GM21367 (cell line): Measurements from ENCODE around the gene FAM177A1.
"Not testable (repeated sequence)": the region's sequence is repeated elsewhere in the genome, so short reads cannot be mapped to it uniquely, and the experiment has no call there.

Source experiments
- ATAC-seq: cut with Tn5 transposase; IDR thresholded peaks from one replicate; pipeline ENCODE4 v1.9.1; 2021; ENCODE audit not compliant: unreplicated experiment

Gene FAM177A1

DNA sequence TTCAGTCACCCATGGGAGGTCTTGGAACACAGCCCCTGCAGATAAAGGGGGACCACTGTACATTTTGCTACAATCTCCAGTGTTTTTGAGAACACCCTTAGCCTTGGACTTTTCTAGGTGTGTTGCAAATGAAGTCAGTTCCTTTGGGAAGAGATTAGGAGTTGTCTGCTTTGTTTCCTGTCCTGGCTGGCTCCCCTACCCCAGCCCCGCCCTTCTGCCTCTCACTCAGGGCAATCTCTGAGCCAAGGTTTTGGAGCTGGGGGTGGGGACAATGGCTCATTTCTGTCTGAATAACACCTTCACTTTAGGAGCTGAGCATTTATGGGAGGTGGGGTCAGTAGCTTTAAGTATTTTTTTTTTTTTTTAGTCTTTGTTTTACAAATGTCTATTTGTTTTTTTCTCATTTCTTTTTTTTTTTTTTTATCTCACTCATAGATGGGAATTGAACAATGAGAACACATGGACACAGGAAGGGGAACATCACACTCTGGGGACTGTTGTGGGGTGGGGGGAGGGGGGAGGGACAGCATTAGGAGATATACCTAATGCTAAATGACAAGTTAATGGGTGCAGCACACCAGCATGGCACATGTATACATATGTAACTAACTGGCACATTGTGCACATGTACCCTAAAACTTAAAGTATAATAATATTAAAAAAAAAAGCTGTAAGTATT, 15.2 kb downstream of the FAM177A1 start:
- ATAC-seq, result not testable (repeated sequence)

DNA sequence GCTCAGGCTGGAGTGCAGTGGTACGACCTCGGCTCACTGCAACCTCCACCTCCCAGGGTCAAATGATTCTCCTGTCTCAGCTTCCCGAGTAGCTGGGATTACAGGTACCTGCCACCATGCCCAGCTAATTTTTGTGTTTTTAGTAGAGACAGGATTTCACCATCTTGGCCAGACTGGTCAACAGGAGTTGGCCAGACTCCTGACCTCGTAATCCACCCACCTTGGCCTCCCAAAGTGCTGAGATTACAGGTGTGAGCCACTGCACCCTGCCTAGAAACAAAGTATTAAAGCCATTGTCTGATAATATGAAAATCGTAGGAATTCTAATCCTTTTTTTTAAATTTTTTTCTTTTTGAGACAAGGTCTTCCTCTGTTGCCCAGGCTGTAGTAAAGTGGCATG, 19.7 kb downstream of the FAM177A1 start:
- not testable (repeated sequence) for ATAC-seq

DNA sequence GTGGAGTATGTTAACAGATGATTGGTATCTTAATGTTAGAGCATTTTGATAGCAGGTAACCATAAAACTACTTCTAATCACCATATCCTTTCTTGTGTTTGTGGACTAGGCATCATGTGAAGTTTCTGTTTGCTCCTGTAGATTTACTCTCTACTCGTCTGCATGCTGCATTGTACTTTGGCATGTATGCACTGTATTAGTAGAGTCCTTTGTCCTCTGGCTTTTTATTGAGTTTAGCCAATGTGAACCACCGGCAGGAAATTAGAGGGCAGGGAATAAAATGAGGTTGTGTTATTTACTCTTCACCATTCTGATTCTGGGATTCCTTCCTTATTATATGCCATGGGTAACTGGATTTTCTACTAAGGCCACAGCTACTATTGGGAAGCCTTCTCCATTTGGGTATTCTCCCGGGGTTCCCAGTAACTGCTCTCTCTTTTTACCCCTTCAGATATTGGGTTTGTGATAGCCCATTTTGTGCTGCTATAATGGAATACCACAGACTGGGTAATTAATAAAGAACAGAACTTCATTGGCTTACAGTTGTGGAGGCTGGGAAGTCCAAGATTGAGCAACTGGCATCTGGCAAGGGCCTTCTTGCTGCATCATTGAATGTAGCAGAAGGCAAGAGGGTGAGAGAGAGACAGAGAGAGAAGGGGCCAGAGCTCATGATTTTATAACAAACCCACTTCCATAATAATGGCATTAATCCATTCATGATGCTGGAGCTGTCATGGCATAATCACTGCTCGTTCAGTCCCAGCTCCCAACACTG, 22.4 kb downstream of the FAM177A1 start:
- ATAC-seq, result no peak

DNA sequence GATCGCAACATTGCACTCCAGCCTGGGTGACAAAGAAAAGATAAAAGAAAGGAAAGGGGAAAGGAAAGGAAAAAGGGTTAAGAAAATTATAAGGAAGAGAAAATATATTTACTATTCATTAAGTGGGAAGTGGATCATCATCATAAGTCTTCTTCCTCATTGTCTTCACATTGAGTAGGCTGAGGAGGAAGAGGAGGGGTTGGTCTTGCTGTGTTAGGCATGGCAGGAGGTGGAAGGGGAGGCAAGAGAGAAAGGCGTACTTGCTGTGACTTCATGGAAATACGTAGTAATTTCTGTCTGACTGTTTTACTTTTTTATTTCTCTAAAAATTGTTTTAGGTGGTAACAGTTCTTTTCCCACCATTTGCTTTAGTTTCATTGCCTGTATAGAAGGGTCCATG, 26.2 kb downstream of the FAM177A1 start:
- no peak for ATAC-seq

DNA sequence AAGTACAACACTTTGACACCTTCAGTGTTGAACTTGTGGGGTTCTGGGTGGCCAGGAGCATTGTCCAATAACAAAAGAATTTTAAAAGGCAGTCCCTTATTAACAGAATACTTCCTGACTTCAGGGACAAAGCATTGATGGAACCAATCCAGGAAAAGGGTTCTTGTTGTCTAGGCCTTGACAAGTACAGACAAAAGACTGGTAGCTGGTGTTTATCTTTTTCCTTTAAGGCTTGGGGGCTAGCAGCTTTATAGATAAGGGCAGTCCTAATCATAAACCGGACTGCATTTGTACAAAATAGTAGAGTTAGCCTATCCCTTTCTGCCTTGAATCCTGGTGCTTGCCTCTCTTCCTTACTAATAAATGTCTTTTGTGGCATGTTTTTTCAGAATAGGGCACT, 27.4 kb downstream of the FAM177A1 start:
- no peak for ATAC-seq

DNA sequence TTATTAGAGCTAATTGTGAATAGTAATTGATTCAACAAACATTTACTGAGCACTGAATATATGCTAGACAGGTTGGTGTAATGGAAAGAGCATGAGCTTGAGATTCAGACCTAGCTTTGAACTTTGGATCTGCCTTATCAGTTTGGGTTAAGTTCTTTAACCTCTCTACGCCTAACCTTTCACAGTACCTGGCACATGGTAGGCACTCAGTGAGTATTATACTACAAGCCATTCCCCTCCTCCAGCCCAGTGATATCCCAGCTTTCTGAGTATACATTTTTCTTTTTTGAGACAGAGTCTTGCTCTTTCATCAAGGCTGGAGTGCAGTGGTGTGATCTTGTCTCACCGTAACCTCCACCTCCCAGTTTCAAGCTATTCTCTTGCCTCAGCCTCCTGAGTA, 32.0 kb downstream of the FAM177A1 start:
- no peak for ATAC-seq

DNA sequence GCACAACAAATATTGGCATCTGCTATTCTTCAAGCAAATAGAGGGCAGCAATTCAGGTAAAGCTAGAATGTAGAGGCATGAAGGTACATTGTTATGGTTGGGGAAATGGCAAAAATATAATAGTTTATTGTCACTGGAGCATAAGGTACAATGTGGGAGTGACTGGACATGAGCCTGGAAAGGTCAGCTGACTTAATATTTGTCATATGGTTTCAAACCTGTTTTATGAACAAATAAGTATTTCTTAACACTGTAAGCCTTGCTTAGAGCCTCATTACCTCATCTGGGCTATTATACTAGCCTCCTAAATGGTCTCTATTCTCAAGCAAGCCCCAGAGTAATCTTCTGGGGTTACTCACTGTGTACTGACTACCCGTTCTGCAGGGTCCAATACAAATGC, 33.7 kb downstream of the FAM177A1 start:
- ATAC-seq, result no peak

DNA sequence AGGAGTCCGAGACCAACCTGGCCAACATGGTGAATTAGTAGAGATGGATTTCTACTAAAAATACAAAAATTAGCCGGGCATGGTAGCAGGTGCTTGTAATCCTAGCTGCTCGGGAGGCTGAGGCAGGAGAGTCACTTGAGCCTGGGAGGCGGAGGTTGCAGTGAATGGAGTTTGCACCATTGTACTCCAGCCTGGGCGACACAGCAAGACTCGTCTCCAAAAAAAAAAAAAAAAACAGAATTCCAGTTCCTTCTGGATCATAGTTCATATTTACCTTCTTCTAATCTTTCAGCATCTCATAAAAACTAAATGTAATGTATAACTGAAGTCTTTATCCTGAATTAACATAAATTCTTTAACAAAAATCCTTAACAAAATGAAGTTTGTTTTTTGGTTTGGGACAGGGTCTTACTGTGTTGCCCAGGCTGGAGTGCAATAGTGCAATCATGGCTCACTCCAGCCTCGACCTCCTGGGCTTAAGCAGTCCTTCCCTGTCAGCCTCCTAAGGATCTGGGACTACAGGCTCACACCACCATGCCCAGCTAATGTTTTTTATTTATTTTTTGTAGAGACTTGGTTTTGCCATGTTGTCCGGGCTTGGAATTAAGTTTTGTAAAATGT, 37.6 kb downstream of the FAM177A1 start:
- no peak for ATAC-seq

DNA sequence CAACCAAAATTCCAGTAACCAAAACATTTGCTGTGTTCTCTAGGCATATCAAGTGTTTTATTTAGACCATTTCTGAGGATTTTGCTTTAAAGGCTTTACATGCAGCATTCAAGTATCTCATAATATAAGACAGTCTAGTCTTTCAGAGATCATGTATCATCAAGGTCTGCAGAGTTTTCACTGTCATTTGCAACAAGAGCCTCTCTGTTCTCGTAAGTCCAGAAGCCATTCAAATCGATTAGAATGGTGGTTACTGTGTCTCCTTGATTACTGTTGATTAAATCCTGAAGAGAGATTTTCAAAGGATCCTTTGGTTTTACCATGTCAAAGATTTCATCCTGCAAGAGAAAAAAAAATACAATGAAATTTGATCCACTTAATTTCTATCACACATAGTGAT, 39.4 kb downstream of the FAM177A1 start:
- ATAC-seq, result no peak

DNA sequence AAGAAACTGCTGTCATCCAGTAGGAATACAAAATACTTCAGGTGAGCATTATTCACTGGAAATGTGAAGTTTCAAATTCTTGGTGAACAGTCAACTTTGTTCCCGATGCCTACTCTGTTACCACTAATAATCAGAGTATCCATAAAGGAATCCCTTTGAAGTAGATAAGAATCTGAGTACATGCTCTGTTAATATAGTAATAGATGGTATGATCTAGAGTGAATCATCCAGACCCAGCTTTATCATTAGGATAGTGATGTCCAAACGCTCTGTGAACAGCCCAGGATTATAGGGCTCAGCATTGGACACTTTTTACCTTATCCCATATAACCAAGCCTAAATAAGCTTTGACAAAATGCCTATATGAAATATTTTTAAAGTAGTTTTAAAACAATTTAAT, 42.4 kb downstream of the FAM177A1 start:
- ATAC-seq, result no peak

DNA sequence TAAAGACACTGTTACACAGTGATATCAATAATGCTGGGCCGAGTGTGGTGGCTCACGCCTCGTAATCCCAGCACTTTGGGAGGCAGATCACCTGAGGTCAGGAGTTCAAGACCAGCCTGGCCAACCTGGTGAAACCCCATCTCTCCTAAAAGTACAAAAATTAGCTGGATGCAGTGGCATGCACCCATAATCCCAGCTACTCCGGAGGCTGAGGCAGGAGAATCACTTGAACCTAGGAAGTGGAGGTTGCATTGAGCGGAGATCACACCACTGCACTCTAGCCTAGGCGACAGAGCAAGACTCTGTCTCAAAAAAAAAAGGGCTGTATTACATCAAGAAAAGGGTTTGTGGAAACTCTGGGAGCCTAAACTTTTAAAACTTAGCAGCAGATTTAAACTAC, 48.6 kb downstream of the FAM177A1 start:
- ATAC-seq, result not testable (repeated sequence)

DNA sequence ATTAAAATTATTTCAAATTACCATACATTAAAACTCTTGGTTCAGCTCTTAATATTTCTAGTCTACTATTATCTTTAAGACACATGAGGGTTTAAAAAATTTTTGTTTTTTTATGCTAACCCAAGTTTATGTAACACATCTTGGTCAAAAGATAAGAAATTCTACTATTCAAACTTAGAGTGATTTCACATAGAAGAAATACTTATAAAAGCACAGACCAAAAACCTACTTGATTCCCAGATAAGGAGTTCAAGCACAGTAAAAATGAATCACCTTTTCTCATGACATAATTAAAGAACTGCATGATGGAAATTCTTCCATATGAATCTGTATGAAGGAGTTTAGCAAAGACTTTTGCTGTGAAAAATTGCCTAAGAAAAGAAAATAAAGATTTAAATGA, 61.8 kb downstream of the FAM177A1 start:
- no peak for ATAC-seq

DNA sequence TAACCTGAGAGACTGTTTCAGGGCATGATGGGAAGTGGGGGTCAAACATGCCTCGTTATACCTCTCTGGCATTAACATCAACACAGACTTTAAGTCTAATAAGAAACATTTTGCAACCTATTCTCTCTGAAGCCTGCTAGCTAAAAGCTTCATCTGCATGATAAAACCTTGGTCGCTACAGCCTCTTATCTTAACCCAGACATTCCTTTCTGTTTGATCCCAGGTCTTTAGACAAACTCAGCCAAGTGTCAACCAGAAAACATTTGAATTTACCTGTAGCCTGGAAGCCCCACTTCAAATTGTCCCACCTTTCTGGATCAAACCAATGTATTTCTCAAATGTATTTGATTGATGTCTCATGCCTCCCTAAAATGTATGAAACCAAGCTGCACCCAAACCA, 66.6 kb downstream of the FAM177A1 start:
- no peak for ATAC-seq

DNA sequence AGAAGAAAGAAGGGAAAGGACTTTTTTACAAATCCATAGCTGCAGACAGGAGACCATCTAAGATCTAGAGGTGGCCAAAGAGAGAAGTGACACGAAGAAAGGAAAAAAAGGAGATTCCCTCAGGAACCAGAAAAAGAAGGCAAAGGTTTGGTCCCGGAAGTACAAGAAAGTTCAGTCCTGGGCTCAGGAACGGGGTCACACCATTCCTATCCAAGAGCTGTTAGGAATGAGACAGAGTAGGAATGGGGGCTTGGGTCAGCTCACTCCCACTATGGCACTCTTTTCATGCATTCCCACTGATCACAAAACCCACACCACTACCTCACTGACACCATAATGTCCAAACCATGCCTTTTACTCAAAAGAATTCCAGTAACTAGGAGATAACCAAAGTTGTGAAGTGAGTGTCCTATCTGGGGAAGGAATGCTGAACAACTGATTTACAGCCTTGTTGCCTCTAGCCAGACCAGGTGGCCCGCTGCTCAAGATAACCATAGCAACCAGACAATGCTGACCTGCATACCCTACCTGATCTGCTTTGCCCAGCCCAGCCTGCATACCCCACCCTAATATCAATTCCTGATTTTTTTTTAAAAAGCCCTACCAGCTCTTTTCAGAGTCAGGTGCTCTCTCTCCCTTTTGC, 67.4 kb downstream of the FAM177A1 start:
- ATAC-seq, result no peak

DNA sequence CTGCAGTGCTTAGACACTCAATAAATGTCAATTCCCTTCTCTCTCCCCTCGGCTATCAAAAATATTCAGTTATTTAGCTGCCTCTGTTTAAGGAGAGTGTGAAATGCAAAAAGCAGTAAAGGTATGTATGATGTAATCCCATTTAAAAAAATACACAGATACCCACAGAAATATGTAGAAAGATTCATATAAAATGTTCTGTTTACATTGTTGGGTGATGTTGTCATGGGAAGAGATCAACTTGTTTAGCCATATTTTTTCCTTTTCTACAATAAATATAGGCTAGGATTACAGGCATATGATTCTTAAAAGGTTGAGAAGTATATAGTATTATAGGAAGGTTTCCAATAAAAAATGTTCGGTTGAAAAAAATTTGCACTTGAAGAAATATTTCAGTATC, 68.0 kb downstream of the FAM177A1 start:
- no peak for ATAC-seq

DNA sequence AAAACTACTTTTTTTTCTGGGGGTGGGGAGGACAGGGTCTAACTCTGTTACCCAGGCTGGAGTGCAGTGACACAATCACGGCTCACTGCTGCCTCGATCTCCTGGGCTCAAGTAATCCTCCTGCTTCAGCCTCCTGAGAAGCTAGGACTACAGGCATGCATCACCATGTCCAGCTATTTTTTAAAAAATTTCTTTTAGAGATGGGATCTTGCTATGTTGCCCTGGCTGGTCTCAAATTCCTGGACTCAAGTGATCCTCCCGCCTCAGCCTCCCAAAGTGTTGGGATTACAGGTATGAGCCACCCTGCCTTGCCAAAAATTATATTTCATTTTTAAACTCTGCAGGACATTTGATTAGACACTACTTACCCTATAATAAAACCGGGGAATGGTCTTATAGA, 70.2 kb downstream of the FAM177A1 start:
- ATAC-seq, result no peak

DNA sequence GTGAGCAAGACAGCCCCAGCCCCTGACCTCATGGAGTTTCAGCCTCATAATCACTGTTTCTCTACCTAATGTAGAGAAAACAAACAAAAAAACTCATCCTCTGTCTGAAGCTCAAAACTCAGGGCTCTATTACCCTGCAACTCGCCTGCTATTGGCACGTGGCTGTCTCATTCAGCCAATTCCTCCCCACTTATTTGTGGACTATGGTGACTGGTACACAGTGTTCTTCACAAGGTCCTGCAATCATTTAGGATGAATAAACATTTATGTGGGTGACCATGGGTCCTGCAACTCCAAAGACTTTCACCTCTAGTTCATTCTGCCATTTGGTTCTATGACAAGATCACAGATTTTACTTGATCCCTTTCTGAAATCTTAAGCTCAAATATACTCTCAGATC, 71.0 kb downstream of the FAM177A1 start:
- no peak for ATAC-seq

DNA sequence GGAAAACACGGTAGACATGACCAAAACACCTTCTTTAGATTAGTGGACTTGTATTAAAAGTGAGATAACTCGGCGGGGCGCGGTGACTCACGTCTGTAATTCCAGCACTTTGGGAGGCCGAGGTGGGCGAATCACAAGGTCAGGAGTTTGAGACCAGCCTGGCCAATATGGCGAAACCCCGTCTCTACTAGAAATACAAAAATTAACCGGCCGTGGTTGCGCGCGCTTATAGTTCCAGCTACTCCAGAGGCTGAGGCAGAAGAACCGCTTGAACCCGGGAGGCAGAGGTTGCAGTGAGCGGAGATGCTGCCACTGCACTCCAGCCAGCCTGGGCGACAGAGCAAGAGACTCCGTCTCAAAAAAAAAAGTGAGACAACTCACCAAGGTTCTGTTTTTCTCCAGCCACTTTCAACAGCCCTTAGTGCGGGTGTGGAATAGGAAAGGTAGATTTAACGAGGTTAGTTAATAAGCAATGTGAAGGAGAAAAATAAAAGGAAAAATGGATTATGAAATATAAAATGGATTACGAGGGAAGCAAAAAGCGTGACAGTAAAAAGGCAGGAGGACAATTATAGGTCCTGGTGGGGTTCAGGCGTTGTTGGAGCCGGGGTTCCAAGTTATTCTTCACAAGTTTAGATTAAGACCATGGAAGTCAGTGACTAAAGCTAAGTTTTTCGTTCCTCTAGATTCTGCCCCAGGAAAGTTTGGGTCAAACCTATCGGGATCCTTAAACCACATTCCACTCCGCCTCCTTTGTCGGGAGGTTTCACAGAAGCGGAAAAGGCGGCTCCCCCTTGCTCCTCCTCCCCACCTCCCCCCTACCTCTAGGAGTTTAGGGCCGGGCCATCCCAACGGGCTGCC, 75.2 kb downstream of the FAM177A1 start:
- ATAC-seq, result no peak

DNA sequence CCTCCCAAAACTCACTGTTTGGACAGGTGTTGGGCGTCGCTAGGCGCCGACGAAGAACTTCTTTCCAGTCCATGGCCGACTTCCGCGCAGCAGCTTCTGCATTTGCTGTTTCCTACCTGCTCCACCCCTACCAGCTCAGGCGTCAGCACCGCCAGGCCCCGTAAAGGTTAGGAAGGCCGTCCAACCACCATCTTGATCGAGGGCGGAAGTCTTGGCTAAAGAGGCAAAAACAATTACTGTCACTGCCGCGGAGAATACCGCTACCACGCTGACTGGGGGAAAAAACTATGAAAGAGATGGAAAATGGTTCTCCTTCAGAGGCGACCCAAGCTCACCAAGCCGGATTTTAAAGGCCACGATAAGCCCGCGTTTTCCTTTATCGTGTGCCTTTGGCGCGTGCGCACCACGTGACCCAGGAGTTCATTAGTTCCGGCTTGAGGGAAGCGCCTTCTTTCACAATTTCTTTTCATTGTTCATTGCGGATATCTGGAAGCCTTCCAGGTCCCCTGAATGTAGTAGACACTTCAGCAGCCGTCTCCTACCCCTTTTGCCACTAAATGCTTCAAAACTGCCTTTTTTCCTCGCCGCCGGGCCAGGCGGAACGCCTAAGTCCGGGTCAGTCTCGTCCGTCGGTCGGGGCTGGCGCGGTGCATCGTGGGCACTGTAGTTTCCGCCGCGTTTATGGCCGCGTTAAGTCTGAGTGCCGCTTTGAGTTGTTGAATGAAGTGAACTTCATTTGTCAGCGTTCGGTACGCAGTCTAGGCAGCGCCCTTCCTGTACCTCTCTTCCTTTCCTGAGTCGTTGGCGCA, 76.0 kb downstream of the FAM177A1 start, which contains the start of the genes PPP2R3C and PRORP:
PPP2R3C (minus strand) TSS at position 104 of the 809 bp plus-strand sequence; CDS start at position 73, 31 bp downstream.
PRORP (plus strand) TSS at position 666 of the 809 bp plus-strand sequence. CDS start 694 bp downstream, outside the sequence.
- peak; percentile 77 for ATAC-seq
